Stimulated activated CD4-positive, alpha-beta T cell treated with anti-CD3 and anti-CD28 coated beads, Interleukin-12 subunit alpha, Interleukin-12 subunit beta, amount 100 ng/mL, for 4 hours (primary cell): ENCODE measurements around the gene EYA4.

Source experiments
- DNase-seq: peaks from one replicate; pipeline ENCODE4 v3.0.0-alpha.2; 2020

Gene EYA4

DNA sequence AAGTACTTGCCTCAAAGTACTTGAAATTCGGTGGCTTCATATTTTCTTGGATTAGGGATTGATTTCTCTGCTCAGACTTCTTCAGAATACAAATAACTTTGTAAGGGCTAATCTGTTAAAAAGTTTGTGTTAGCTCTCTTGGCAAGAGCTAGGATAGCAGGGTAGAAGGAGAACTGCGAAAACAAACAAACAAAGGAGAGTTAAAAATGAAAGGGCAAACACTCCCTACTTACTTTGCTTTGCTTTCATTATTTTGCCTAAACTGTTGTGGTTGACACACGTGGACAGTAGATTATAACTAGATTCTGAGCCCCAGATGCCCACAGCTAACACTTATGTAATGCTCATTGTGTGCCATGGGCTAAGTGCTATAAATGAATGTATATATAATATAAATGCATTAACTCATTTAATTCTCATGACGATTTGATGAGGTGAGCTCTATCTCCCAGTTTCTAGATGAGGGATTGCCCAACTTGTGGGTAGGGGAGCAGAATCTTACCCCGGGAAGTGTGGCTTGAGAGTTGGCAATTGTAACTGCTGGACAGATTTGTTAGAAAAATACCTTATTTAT lies 48.7 kb downstream of the EYA4 start:
- DNase-seq, result no peak

DNA sequence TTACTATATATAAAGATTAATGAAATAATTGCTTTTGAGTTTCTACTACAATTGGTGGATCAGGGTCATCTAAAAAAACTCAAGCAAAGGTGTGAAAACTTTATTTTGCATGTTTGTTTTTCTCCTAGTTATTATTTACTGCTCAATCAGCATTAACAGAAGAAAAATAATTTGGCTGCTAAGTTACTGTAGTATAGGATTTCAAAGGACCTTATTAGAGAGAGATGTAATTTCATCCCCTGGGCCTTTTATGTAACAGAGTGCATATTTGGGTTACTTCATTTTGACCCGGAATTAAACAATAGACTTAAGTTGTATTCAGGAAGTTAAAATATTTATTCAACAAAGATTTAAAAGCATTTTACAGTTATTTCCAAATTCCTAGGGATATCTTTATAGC lies 49.8 kb downstream of the EYA4 start:
- DNase-seq, result no peak

DNA sequence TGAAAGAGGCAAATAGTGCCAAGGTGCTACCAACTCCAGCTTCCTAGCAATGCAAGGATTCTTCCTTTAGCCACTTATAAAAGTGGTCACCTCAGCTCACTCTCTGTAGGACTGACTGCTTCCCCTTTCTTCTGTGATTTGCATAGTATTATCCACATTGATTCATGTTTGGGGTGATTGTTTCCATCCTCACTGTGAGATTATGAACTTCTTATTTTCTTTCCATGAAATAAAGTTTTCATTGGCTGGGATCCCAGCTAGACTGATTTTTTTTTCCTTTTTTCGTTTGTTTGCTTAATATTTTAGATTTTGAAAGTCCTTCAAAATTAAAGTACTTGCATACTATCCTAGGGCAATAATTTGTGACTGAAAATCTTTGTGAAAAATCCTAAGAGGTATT lies 50.5 kb downstream of the EYA4 start:
- no peak for DNase-seq

DNA sequence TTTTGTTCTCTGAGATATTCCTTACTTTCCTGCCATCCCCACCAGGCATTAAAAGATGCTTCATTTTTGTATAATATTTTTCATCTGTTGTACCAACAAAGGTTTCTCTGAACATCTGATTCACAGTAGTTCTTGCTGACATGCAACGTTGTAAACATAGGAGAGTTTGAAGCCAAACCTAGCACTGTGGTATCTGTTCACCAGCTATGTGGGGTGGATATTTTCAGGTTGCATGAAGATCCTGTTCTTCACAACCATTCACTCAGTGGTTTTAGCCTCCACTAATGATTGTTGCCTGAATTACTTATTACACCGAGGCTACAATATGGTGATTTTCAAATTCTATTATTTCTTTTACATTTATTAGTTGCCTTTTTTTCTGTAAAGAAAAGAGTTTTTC lies 56.5 kb downstream of the EYA4 start:
- no peak for DNase-seq

DNA sequence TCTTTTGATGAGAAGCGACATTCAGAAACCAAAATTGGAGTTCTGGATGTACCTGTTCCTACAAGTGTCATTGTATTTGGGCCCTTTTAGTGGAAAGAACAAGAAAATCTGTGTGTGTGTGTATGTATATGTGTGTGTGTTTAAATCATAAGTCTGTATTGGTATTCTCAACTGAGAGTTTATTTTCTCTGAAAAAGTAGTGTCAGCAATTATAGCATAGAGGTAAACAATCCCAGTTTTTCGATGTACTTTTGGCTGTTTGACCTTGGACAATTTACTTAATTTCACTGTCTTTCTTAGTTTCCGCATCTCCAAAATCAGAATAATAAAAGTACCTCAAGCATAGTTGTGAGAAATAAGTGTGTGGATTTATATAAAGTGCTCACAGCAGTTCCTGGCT lies 57.2 kb downstream of the EYA4 start:
- DNase-seq, result no peak

DNA sequence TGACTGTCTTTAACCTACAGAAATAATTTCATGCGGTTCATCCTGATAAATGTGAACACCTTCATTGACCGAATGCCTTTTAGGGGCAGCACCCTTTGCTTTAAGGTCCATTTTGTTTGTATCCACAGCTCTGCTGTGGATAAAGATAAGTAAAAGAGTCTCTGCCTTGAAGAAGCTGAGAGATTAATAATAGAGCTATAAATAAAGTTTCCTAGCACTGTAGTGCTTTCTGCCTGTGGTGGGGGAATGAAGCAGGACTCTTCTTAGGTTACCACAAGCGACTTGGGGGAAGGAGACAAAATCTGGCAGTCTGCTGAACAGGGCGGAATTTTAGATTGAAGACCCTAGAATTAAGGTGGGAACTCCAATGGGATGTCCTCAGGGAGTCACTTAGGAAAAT lies 57.6 kb downstream of the EYA4 start:
- DNase-seq, result no peak

DNA sequence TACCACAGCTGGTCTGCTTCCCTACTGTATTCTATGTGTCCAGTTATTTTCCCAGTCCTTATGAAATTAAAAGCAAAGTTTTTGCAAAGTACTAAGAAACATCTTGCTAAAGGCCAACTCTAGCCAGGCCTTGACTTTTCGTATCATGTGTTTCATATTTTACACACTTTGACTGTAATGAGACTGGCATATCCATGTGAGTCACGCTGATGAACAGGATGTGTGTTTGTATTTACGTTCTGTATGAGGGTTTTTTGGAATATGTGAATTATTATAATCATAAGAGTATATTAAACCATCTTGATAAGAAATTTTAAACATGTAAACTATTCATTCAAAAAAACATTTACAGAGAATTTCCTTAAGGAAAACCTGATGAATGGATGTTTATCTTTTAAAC lies 59.7 kb downstream of the EYA4 start:
- no peak for DNase-seq

DNA sequence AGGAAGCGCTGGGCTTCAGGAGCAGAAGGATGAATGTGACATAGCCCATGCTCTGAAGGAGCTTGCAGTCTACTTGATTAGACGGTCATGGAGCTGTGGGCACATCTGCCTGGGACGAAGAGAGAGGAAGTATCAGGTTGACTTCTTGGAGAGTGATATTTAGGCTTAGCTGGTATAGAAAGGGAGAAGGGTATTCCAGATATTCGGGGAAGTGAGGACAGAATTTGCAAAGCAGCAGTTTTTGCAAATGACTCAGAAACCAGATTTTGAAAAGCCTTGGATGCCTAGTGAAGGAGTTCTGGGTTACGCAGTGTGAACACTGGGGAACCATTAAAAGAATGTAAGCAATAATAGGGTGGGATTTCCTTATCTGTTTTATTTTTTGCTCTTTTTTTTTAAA lies 60.7 kb downstream of the EYA4 start:
- no peak for DNase-seq

DNA sequence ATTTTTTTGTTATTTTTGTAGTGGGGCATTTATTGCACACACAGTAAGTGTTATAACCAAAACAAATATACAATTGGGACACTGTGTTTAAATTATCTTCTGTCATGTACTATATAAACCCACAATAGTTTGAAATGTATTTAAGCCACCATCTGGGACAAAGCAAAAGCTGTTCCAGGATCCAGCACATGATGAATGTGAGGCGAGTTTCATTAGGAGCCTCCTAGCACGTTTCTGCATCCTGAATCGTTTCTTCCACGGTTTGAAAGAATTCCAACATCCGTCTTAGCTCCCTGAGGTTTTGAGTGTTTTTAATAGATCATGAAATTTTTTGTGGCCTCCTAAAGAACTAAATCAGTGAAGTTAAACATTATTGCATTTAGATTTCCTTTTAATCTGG lies 65.8 kb downstream of the EYA4 start:
- DNase-seq, result no peak

DNA sequence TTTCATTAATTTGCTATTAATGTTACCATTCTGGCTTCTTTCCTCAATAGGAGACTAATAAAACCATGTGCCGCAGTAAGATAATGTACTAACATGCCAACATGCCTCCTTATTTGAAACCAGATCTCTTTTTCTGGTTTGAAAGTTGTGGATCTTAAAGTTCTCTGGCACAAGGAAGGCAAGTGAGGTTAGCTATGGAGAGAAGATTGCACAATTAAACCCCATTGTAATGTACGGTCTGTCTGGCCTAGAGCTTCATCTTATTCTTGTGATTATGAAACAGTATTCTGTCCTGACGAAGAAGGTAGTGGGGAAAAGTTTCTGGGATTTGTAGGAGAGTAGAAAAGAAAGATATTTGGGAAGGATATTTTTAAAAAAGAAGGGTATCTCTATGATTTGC lies 68.4 kb downstream of the EYA4 start:
- DNase-seq, result no peak

DNA sequence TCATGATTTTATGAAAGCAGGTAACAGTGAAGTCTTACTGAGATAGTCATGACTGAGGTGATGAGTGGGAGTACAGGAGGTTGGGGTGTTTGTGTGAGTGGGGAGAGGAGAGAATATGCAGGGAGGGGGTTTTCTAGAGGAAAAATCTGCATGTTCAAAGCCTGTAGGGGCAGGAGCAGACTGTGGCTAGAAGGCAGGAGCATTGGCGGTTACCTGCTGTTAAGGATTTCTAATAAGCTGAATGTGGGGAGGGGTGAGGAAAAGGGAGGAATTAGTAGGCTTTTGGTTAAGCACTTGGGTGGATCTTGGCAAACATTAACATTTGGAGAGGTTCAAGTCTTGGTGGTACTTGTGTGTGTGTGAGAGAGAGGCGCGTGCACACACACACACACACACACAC lies 70.8 kb downstream of the EYA4 start:
- no peak for DNase-seq

DNA sequence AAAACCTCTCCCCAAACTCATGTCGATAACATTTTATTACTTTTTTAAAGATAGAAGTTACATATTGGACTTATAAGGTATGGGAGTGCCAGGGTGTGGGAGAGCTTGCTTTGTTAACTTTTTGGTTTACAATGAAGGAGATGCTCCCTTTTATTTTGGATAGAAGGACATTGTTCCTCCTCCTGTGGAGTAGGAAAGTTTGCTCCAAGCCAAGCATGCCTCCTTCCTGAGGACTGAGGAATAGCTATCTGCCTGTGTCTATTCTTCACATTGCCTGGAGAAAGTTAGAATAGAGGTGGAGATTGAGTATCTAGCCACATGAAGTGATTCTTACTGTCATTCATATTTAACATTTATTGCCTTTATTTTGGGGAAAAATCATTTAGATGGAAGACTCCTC lies 71.9 kb downstream of the EYA4 start:
- DNase-seq, result no peak

DNA sequence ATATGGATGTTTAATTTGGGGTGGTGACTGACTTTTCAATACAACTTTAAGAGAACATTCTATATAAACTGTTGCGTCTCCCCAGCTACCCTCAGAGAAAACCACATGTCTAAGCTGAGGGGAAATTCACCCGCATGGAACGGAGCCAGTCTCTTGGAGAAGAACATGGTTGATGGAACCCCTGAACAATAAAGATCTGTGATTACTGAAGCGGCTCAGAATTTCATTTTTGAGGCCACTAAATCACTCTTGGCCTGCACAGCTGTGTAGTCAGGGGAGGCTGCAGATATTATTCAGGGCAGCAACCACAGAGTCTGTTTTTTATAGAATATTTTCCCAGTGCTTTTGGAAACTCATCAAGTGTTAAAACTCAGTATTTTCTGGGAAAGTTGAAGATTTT lies 73.8 kb downstream of the EYA4 start:
- DNase-seq, result no peak

DNA sequence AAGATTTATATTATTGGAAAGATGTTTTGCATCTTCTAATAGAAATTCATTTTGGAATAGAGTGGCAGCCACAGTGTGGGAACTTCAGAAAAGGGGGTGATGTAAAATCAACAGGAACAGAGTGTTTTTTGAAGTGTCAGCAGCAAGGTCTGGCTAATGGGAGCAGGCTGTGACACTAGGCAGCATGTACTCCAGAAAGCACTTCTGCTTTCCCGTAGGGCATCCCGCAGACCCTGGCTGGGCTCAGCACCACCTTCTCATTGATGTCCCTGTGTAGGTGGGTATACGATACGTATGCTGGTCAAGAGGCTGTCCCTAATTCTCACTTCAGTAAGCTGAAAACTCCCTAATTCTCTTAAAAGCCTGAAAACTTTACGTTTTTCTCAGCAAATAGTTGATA lies 74.7 kb downstream of the EYA4 start:
- no peak for DNase-seq

DNA sequence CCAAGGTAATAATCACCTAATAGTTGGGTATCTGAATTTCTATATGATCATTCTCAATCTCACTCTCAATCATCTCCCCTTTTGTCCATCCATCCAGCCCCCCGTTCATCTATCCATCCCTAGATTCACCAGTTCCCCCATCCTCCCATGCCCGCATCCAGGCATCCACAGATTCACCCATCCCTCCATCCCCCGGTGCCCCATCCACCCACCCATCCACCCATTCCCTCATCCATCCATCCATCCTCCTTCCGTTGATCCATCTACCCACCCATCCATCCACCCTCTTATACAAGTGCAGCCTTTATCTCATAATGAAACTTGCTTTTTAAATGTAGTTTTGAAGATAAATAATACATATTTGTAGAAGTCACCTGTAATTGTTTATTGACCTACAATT lies 76.5 kb downstream of the EYA4 start:
- no peak for DNase-seq

DNA sequence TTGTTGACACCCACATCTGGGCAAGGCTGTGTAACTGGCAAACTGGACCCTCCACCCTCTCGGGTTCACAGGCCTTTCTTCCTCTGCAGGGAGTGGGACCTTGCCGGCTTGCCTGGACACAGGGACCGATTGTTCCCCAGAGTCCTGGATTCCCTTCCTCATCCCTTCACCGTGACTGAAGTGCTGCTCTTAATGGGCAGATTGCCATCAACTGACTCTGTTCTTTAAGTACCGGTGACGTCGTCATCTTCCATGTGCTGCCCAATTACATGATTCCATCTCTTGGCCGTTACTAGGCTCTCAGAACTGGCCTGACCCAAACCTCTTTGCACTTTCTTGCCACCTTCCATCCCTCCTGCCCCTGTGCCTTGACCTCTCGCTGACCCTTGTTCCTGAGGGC lies 85.4 kb downstream of the EYA4 start:
- DNase-seq, result no peak

DNA sequence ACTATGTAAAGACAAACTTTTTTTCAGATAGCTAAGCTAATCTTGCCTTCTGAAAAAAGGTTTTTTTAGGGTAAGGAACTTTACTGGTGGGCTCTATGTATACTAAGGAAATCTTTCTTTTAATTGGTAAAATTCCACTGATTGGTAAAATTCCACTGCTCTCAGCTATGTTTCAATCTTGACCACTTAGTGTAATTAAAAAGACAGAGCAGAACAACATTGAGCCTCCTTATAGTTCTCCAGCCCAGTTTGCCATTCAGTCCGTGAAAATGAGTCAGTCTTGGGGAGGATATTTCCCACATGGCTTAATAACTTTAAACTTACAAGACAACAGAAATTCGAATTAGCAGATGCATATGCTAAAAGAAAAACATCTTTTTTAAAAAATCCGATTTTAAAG lies 92.7 kb downstream of the EYA4 start:
- no peak for DNase-seq

DNA sequence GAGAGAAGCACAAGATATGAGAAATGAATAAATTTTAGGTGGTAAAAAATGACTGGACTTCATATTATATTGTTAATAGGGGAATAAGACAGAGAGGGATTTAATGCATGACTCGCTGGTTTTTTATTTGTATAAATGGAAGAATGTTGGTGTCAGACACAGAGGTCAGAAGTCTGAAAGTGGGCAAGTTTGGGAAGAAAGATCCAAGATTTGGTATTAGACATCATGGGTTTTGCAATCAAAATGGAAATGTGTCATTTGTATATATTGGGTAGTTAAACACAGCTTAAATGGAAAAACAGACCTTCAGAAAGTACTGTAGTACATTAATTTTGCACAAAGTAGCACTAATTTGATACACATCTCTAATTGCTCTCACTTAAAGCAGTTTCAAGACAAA lies 96.2 kb downstream of the EYA4 start:
- no peak for DNase-seq

DNA sequence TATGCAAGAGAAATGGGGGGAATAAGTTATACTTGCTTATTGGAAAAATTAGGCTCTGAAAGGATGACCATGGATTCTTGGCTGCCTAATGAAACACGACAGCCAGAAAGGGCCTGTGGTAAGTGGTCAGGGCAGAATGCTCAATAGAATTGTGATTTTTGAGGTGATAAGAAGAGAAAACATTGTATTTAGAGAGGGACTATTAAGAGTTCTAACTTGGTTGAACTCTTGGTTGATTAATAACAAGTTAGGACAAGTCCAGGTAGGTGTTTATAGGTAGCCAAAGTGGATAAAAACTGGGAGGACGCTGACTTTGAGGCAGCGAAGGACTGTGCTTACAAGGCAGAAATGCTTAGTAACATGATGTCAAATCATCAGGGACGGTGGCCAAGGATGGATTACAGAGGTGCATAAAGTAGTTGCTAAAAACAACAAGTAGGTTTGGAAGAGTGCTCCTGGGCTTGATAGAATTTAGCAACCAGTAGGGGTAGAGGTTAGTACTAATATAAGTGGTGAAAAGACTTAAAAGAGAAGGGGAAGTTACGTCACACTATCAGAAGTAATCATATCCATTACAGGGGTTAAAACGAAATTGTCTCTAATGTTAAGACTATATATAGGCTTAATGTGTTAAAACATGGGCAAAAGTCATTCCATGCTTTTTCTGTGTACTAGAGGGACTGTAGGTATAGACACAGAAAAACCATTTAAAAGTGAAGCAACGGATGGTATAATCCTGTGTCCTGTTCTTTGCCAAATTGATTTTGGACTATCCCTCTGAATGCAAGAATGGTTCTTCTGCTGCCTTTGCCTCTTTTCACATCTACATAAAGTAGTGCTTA lies 98.6 kb downstream of the EYA4 start:
- DNase-seq, result no peak

DNA sequence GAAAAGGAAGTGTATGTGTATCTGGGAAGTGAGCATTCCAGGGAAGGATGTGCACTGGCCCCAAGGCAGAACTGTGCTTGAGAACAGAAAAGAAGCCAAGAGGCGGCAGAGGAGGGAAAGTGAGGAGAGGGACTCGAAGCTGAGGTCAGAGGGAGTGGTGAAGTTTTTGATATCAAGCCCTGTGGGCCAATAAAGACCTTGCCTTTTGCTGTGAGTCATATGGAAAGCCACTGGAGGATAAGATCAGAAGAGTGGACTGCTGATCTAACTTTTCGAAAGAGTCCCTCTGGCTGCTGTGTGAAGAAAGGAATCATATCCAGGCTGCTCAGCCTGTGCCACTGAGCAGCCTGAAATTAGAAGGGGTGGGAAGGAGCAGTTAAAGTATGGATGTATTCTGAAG lies 99.4 kb downstream of the EYA4 start:
- no peak for DNase-seq

DNA sequence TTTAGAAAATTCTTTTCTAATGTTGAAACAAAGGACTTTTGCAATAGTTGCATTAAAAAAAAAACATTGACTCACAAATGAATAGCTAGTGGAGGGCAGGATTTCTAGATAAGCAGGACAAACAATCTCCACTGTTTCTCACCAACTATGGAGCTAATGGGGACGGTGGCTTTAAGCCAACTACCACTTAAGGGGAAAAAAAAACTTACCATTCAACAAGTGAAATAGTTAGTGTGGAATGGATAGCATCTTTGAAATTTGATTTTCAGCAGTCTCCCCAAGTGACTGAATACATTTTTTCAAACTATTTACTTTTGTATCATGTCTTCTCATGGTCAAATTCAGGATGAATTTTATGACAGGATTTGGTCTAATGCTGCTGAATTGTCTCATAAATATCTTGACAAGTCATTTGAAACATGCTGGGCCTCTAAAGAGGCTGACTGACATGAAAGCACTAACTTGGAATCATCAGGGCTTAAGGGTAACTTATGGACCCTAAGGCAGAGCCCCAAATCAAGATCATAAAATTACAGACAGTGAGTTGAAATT lies 100.5 kb downstream of the EYA4 start:
- no peak for DNase-seq

DNA sequence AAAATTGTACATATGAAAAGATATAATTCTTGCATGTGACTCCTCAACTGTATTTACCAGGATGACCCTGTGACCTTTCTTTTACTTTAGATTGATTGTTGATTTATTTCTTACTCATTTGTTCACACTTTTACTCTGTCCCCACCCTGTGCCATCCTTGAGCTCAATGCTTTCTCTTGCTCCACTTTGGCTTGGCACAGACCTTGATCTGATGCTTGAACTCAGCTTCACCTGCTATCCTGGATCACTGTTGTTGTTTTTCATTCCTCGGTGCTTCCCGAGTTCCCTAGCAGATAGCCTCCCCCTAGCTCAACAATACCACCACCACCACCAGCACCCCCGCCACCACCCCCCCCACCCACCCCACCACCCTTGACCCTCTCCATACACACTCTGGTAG lies 102.1 kb downstream of the EYA4 start:
- DNase-seq, result no peak

DNA sequence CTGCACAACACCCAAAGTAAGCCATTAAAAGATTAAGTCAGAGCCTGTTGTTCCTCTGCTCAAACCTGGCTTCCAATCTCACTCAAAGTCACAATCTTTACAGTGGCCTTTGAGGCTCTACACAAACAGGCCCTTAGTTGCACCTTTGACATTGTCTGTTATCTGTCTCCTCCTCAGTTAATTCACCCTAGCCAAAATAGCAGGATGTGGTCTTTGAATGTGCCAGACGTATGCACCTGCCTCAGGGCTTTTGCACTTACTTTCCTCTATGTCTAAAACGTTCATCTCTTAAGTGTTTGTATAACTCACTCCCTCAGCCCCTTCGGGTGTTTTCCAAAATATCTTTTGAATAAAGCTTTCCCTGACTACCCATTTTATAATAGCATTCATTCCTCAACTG lies 107.7 kb downstream of the EYA4 start:
- no peak for DNase-seq

DNA sequence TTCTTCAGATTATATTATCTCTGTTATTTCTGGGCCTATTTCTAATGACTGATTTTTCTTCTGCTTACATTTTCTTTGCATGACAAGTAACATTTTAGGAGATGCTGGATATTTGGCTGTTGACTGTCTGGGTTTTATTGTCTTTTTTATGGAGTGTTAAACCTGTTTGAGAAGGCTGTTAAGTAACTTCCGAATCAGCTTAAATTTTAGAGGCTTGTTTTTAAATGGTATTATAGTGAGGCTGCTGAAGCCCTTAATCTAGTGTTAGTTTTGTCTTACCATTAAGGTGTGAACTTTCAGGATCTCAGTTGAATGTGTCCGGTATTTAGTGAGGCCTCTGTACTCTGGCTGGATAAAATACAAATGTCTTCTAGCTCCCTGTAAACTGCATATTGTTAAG lies 109.8 kb downstream of the EYA4 start:
- no peak for DNase-seq

DNA sequence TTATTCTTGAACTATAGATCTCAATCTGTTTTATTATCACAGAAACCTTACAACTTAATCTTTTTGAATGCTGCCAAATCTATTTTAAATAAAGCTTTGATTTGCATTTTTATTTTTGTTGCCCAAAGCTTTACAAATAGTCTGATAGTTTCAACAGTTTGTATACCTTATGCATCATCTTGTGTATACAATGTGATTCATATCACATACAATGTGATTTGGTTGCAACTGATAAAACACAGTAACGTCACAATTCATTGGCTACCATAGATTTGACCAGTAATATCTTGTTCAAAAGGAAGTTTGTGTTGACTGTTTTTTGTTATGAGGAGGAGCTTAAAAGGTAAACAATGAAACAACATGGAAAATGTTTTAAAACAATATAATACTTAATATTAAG lies 110.9 kb downstream of the EYA4 start:
- DNase-seq, result no peak
